SK-N-SH (cell line): ENCODE data around the gene CALML6. TPM values are rescaled to one million over a fixed set of nuclear protein-coding genes. Genes with fewer than 3 reads are reported as not detected.

Source experiments
- CTCF ChIA-PET: fragments of 300-600, 350-600 bp; formaldehyde crosslinking; extraction: SDS; loops from one replicate; lab custom pipeline; 2021; lab: Yijun Ruan, JAX
- POLR2A ChIA-PET: fragments of 350-600 bp; sonication (Branson Sonifier 250); formaldehyde crosslinking; extraction: SDS; loops from one replicate; lab custom pipeline; 2020; ENCODE audit warnings: antibody characterized with exemption, inconsistent platforms; lab: Yijun Ruan, JAX
- DNase-seq: peaks from one replicate; pipeline ENCODE4 v3.0.0; 2012
- H2AFZ ChIP-seq: fragments of 200-600 bp; sonication (generic); 2 replicates; pipeline ENCODE4 v1.8.1; 2016; ENCODE audit warnings: antibody characterized with exemption, mild to moderate bottlenecking, low read depth
- H3F3A ChIP-seq: fragments of 200-600 bp; sonication (generic); replicated peaks from 2 replicates; pipeline ENCODE3; 2016; ENCODE audit warnings: antibody characterized with exemption, mild to moderate bottlenecking; ENCODE audit not compliant: insufficient read depth
- H3K27ac ChIP-seq, 2 experiments: fragments of 200-500 bp in 1 of 2; fragments of 200-600 bp in 1 of 2; sonication (Bioruptor generic) in 1 of 2; sonication (generic), shearing (Covaris generic) in 1 of 2; 2 replicates each; pipeline versions ENCODE4 v1.5.1 to v1.6.1; 2014 to 2016; ENCODE audit warnings: low read depth in 2 of 2, inconsistent platforms in 1 of 2, low read length in 1 of 2, mild to moderate bottlenecking in 1 of 2, mixed read lengths in 1 of 2
- H3K27me3 ChIP-seq: fragments of 200-600 bp; sonication (generic), shearing (Covaris generic); 2 replicates; pipeline ENCODE4 v1.6.1; 2016; ENCODE audit warnings: mixed run types; ENCODE audit not compliant: insufficient read depth
- H3K36me3 ChIP-seq, 2 experiments: fragments of 200-500 bp in 1 of 2; fragments of 200-600 bp in 1 of 2; sonication (Bioruptor generic) in 1 of 2; sonication (generic) in 1 of 2; replicated peaks in 1 of 2; 2 replicates each; pipeline versions ENCODE3 to v1.5.1; 2014 to 2016; ENCODE audit warnings: low read length in 1 of 2, mild to moderate bottlenecking in 1 of 2; ENCODE audit not compliant: insufficient read depth in 2 of 2, control insufficient read depth in 1 of 2
- H3K4me1 ChIP-seq, 2 experiments: fragments of 200-500 bp in 1 of 2; fragments of 200-600 bp in 1 of 2; sonication (Bioruptor generic) in 1 of 2; sonication (generic), shearing (Covaris generic) in 1 of 2; 2 replicates each; pipeline versions ENCODE4 v1.5.1 to v1.6.1; 2014 to 2016; ENCODE audit warnings: low read depth in 1 of 2, low read length in 1 of 2, mixed run types in 1 of 2; ENCODE audit not compliant: insufficient read depth in 2 of 2, control insufficient read depth in 1 of 2
- H3K4me2 ChIP-seq: fragments of 200-600 bp; sonication (generic), shearing (Covaris generic); 2 replicates; pipeline ENCODE4 v1.6.1; 2017; ENCODE audit warnings: mixed run types
- H3K4me3 ChIP-seq, 2 experiments: fragments of 200-500 bp in 1 of 2; fragments of 200-600 bp in 1 of 2; sonication (Bioruptor generic) in 1 of 2; sonication (generic), shearing (Covaris generic) in 1 of 2; 2 replicates each; pipeline versions ENCODE4 v1.5.1 to v1.8.1; 2014 to 2016; ENCODE audit warnings: low read depth in 2 of 2, inconsistent platforms in 1 of 2, low read length in 1 of 2, mild to moderate bottlenecking in 1 of 2, mixed read lengths in 1 of 2, moderate library complexity in 1 of 2
- H3K79me2 ChIP-seq: fragments of 200-600 bp; sonication (generic); 2 replicates; pipeline ENCODE4 v1.8.1; 2017; ENCODE audit warnings: mild to moderate bottlenecking; ENCODE audit not compliant: insufficient read depth
- H3K9ac ChIP-seq: fragments of 200-600 bp; sonication (generic); 2 replicates; pipeline ENCODE4 v1.6.1; 2017; ENCODE audit warnings: mixed run types
- H3K9me2 ChIP-seq: fragments of 200-600 bp; sonication (generic); 2 replicates; pipeline ENCODE4 v1.6.1; 2017; ENCODE audit warnings: mixed run types
- H3K9me3 ChIP-seq: fragments of 200-600 bp; sonication (generic); 2 replicates; pipeline ENCODE4 v1.6.1; 2017; ENCODE audit warnings: mixed run types, mild to moderate bottlenecking, moderate library complexity
- H4K20me1 ChIP-seq: fragments of 200-600 bp; sonication (generic); 2 replicates; pipeline ENCODE4 v1.6.1; 2017; ENCODE audit warnings: mild to moderate bottlenecking, mixed run types; ENCODE audit not compliant: insufficient read depth
- CHD2 ChIP-seq: fragments of 150-350 bp; IDR thresholded peaks from 2 replicates; pipeline ENCODE4 v1.6.1; 2018; ENCODE audit warnings: low read length; ENCODE audit not compliant: partially characterized antibody
- ELF1 ChIP-seq: IDR thresholded peaks from 2 replicates; pipeline ENCODE4 v1.4.0; 2012
- EZH2phosphoT487 ChIP-seq: fragments of 200-600 bp; sonication (generic); IDR thresholded peaks from 2 replicates; pipeline ENCODE4 v1.6.1; 2017; ENCODE audit warnings: low read depth, mixed run types, mild to moderate bottlenecking, antibody characterized with exemption, moderate library complexity, borderline replicate concordance
- FOSL2 ChIP-seq: IDR thresholded peaks from 2 replicates; pipeline ENCODE4 v1.4.0; 2012; ENCODE audit warnings: low read depth, mild to moderate bottlenecking, moderate library complexity, borderline replicate concordance
- FOXJ3 ChIP-seq: sonication (generic); formaldehyde crosslinking; IDR thresholded peaks from 2 replicates; pipeline ENCODE4 v1.5.1; 2020; ENCODE audit warnings: mild to moderate bottlenecking, missing genetic modification reagents
- FOXM1 ChIP-seq: IDR thresholded peaks from 2 replicates; pipeline ENCODE4 v1.4.0; 2012; ENCODE audit warnings: low read depth, mild to moderate bottlenecking
- GABPA ChIP-seq: IDR thresholded peaks from 2 replicates; pipeline ENCODE4 v1.4.0; 2012; ENCODE audit warnings: low read depth, mild to moderate bottlenecking
- IRF3 ChIP-seq: fragments of 150-350 bp; IDR thresholded peaks from 2 replicates; pipeline ENCODE4 v1.6.1; 2016; ENCODE audit warnings: mild to moderate bottlenecking, low read depth, low read length
- JUND ChIP-seq: IDR thresholded peaks from 2 replicates; pipeline ENCODE4 v1.4.0; 2012
- MXI1 ChIP-seq: IDR thresholded peaks from 2 replicates; pipeline ENCODE4 v1.6.1; 2012; ENCODE audit warnings: mild to moderate bottlenecking, low read depth, low read length, improper control_type of control experiment
- NFIC ChIP-seq: IDR thresholded peaks from 2 replicates; pipeline ENCODE4 v1.4.0; 2012; ENCODE audit warnings: borderline replicate concordance
- POLR2AphosphoS5 ChIP-seq: IDR thresholded peaks from 2 replicates; pipeline ENCODE4 v1.6.1; 2012; ENCODE audit warnings: low read depth, low read length
- RAD21 ChIP-seq: IDR thresholded peaks from 2 replicates; pipeline ENCODE4 v1.6.1; 2012; ENCODE audit warnings: mild to moderate bottlenecking, low read length
- RCOR1 ChIP-seq: fragments of 150-350 bp; IDR thresholded peaks from 2 replicates; pipeline ENCODE4 v1.6.1; 2017; ENCODE audit warnings: antibody characterized with exemption, low read length
- RFX5 ChIP-seq: IDR thresholded peaks from 2 replicates; pipeline ENCODE4 v1.6.1; 2012; ENCODE audit warnings: mild to moderate bottlenecking, improper control_type of control experiment, low read length
- SIN3A ChIP-seq: IDR thresholded peaks from 2 replicates; pipeline ENCODE4 v1.6.1; 2012; ENCODE audit warnings: low read depth, mild to moderate bottlenecking, low read length, moderate library complexity, borderline replicate concordance
- SMC3 ChIP-seq: IDR thresholded peaks from 2 replicates; pipeline ENCODE4 v1.6.1; 2012; ENCODE audit warnings: low read depth, low read length, improper control_type of control experiment
- TAF1 ChIP-seq: IDR thresholded peaks from 2 replicates; pipeline ENCODE4 v1.6.1; 2012; ENCODE audit warnings: low read depth, mild to moderate bottlenecking, low read length, moderate library complexity, borderline replicate concordance
- TCF12 ChIP-seq: IDR thresholded peaks from 2 replicates; pipeline ENCODE4 v1.4.0; 2012
- TEAD4 ChIP-seq: IDR thresholded peaks from 2 replicates; pipeline ENCODE4 v1.4.0; 2012; ENCODE audit warnings: mild to moderate bottlenecking, borderline replicate concordance; ENCODE audit not compliant: insufficient read depth
- YY1 ChIP-seq: IDR thresholded peaks from 2 replicates; pipeline ENCODE4 v1.4.0; 2012; ENCODE audit warnings: low read depth, mild to moderate bottlenecking
- WGBS: methylation state at CpG from one replicate; pipeline ENCODE4 v1.1.6; 2017; ENCODE audit warnings: low lambda C conversion rate; 5-methylcytosine and 5-hydroxymethylcytosine counted together
- polyA plus RNA-seq, 3 experiments: library from polyadenylated mRNA; depleted of rRNA; stranded (reverse); fragments of >200 nt; gene quantifications; 2 replicates each; pipeline ENCODE4 v1.2.3, GENCODE V29; 2012
- TF ChIP-seq, protein P1 (sequence below): IDR thresholded peaks from 2 replicates; pipeline ENCODE4 v1.4.0; 2012; ENCODE audit warnings: low read depth
- TF ChIP-seq, protein P2 (sequence below): IDR thresholded peaks from 2 replicates; pipeline ENCODE4 v1.6.1; 2012; ENCODE audit warnings: mild to moderate bottlenecking, low read depth, low read length, moderate library complexity
- TF ChIP-seq, protein P3 (sequence below): IDR thresholded peaks from 2 replicates; pipeline ENCODE4 v1.4.0; 2012; ENCODE audit warnings: low read depth, borderline replicate concordance

CALML6 gene
- polyA plus RNA-seq, 1 of the 3 experiments (the other 2 are of a cell fraction): 0.87 TPM

DNA sequence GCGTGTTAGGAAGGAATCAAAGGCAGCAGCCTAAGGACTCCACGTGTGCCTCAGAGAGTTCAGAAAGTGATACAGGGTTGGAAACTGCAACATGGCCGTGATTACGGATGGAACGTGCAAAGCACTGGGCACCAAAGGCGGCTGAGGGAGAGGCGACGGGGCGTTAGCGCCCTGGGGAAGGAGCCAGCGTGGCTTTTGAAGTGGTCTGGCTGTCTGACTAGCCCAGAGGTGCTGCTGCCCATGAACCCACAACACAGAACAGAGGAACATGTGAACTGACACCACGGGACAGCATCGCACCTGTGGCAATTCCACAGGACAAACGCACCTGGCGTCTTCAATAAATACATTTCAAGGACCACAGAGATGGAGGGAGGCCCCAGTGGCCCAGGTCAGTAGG is 22.0 kb downstream of the CALML6 start:
- 41% methylated on average over 9 of the region's 15 CpGs for WGBS
- H3K79me2 ChIP-seq: no peaks in the 10 kb centered on the region
- no peak overlapping the region for H3K4me3 ChIP-seq
- TF ChIP-seq, protein P1, sequence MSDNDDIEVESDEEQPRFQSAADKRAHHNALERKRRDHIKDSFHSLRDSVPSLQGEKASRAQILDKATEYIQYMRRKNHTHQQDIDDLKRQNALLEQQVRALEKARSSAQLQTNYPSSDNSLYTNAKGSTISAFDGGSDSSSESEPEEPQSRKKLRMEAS: no peak
- TF ChIP-seq SMC3: no peak
- TF ChIP-seq GABPA: no peak
- no peak for TF ChIP-seq RCOR1
- TF ChIP-seq RAD21: no peak
- no peak for TF ChIP-seq FOXJ3
- no peak for TF ChIP-seq FOXM1
- TF ChIP-seq YY1: no peak
- TF ChIP-seq SIN3A: no peak
- TF ChIP-seq TCF12: no peak
- TF ChIP-seq FOSL2: no peak
- no peak for TF ChIP-seq POLR2AphosphoS5
- TF ChIP-seq TAF1: no peak
- TF ChIP-seq ELF1: no peak
- DNase-seq: no peak
- H3K27me3 ChIP-seq: no peaks in the 10 kb centered on the region
- H3K9ac ChIP-seq: no peak overlapping the region
- H2AFZ ChIP-seq: no peak overlapping the region
- no peaks in the 10 kb centered on the region for H4K20me1 ChIP-seq
- H3K4me1 ChIP-seq: no peaks in the 10 kb centered on the region
- CTCF ChIA-PET: interaction anchor here (1.3 kb wide), 1 partner anchor 112 kb away, joined by 3 read pairs; no protein-coding TSS in a partner anchor
- H3K9me3 ChIP-seq: no peaks in the 10 kb centered on the region
- H3K36me3 ChIP-seq: no peaks in the 10 kb centered on the region
- H3K9me2 ChIP-seq: no peaks in the 10 kb centered on the region
- no peak overlapping the region for H3K4me2 ChIP-seq
- H3K27ac ChIP-seq: no peak overlapping the region
- peaks cover 12% of the 10 kb centered on the region for H3F3A ChIP-seq
- POLR2A ChIA-PET: no interaction called here

DNA sequence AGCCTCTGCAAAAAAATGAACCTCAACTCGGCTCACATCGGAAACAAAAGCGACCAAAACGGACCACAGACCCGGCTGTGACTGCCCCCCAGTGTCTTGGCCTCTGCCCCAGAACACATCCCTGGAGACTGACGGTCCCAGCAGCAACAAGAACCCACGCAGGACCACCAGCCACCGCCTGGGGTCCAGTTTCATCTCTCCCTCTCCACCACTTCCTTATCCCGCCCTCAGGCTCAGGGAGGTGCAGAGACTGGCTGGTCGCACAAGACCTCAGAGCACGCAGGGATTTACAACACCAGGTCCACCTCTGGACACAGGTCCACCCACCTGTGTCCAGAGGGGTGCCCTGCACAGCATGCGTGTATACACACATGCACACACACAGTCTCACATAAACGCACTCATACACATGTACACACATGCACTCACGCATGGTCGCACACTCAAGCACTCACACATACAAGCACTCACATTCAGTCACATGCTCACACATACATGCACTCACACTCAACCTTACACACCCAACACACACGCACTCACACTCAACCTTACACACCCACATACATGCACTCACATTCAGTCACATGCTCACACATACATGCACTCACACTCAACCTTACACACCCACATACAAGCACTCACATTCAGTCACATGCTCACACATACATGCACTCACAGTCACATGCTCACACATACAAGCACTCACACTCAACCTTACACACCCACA is 22.7 kb downstream of the CALML6 start:
- no peak overlapping the region for H3K4me3 ChIP-seq
- no peaks in the 10 kb centered on the region for H3K4me1 ChIP-seq
- H3K27ac ChIP-seq: no peak overlapping the region
- POLR2A ChIA-PET: interaction anchor here (0.6 kb wide), 1 partner anchor 10 kb away, joined by 5 read pairs; no protein-coding TSS in a partner anchor
- no peaks in the 10 kb centered on the region for H3K79me2 ChIP-seq
- H3F3A ChIP-seq: peaks cover 12% of the 10 kb centered on the region
- no peak overlapping the region for H3K9ac ChIP-seq
- H3K9me2 ChIP-seq: no peaks in the 10 kb centered on the region
- H3K4me2 ChIP-seq: no peak overlapping the region
- no peaks in the 10 kb centered on the region for H4K20me1 ChIP-seq
- CTCF ChIA-PET: no interaction called here
- no peaks in the 10 kb centered on the region for H3K36me3 ChIP-seq
- H2AFZ ChIP-seq: no peak overlapping the region
- peak; percentile 41 for DNase-seq
- H3K9me3 ChIP-seq: no peaks in the 10 kb centered on the region
- no peaks in the 10 kb centered on the region for H3K27me3 ChIP-seq
- WGBS: 41% methylated on average over 15 of the region's 16 CpGs
- no peak for TF ChIP-seq SIN3A
- TF ChIP-seq SMC3: no peak
- TF ChIP-seq IRF3: no peak
- no peak for TF ChIP-seq NFIC
- TF ChIP-seq, protein P2, sequence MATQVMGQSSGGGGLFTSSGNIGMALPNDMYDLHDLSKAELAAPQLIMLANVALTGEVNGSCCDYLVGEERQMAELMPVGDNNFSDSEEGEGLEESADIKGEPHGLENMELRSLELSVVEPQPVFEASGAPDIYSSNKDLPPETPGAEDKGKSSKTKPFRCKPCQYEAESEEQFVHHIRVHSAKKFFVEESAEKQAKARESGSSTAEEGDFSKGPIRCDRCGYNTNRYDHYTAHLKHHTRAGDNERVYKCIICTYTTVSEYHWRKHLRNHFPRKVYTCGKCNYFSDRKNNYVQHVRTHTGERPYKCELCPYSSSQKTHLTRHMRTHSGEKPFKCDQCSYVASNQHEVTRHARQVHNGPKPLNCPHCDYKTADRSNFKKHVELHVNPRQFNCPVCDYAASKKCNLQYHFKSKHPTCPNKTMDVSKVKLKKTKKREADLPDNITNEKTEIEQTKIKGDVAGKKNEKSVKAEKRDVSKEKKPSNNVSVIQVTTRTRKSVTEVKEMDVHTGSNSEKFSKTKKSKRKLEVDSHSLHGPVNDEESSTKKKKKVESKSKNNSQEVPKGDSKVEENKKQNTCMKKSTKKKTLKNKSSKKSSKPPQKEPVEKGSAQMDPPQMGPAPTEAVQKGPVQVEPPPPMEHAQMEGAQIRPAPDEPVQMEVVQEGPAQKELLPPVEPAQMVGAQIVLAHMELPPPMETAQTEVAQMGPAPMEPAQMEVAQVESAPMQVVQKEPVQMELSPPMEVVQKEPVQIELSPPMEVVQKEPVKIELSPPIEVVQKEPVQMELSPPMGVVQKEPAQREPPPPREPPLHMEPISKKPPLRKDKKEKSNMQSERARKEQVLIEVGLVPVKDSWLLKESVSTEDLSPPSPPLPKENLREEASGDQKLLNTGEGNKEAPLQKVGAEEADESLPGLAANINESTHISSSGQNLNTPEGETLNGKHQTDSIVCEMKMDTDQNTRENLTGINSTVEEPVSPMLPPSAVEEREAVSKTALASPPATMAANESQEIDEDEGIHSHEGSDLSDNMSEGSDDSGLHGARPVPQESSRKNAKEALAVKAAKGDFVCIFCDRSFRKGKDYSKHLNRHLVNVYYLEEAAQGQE: no peak
- TF ChIP-seq MXI1: no peak
- no peak for TF ChIP-seq RAD21
- TF ChIP-seq, protein P3, sequence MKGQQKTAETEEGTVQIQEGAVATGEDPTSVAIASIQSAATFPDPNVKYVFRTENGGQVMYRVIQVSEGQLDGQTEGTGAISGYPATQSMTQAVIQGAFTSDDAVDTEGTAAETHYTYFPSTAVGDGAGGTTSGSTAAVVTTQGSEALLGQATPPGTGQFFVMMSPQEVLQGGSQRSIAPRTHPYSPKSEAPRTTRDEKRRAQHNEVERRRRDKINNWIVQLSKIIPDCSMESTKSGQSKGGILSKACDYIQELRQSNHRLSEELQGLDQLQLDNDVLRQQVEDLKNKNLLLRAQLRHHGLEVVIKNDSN: no peak
- TF ChIP-seq FOXM1: no peak
- no peak for TF ChIP-seq TEAD4
- no peak for TF ChIP-seq RCOR1
- no peak for TF ChIP-seq JUND
- TF ChIP-seq EZH2phosphoT487: no peak
- no peak for TF ChIP-seq RFX5
- TF ChIP-seq CHD2: no peak
- no peak for TF ChIP-seq TAF1
